GM12878 (cell line): ENCODE measurements around the gene FHL1. TPM values are rescaled to one million over a fixed set of nuclear protein-coding genes. Genes with fewer than 3 reads are reported as not detected.

Experiments
- ATAC-seq: fragments of 200-7000 bp; cut with Tn5 transposase; 3 replicates; pipeline ENCODE4 v1.9.1; 2020; ENCODE audit warnings: mild to moderate bottlenecking, moderate library complexity
- BruUV-seq: library from RNA; stranded (reverse); fragments of 400-500 nt; replicated peaks from 2 replicates; lab custom pipeline; 2021; lab: Mats Ljungman, UMichigan
- CTCF ChIA-PET: fragments of 300-600 bp; sonication (Branson Sonifier 250); formaldehyde crosslinking; extraction: SDS; loops from one replicate; lab custom pipeline; 2021; ENCODE audit warnings: inconsistent platforms; lab: Yijun Ruan, JAX
- POLR2A ChIA-PET: fragments of 350-600 bp; formaldehyde crosslinking; extraction: SDS; loops from one replicate; lab custom pipeline; 2021; ENCODE audit warnings: inconsistent platforms; lab: Charles Lee
- RAD21 ChIA-PET: fragments of 300-600 bp; sonication (Branson Sonifier 250); formaldehyde crosslinking; loops from one replicate; lab custom pipeline; 2023; ENCODE audit warnings: antibody characterized with exemption; ENCODE audit not compliant: unreplicated experiment; lab: Charles Lee
- SMC1A ChIA-PET: fragments of 300-600 bp; sonication (Branson Sonifier 250); formaldehyde crosslinking; loops from one replicate; lab custom pipeline; 2023; ENCODE audit not compliant: unreplicated experiment, uncharacterized antibody; lab: Charles Lee
- DNase-seq: peaks from one replicate; pipeline ENCODE4 v3.0.0-alpha.2; 2011; ENCODE audit warnings: low read depth, low spot score
- FAIRE-seq: peaks from 3 replicates; lab custom pipeline; 2011; peaks lifted over from hg19 to GRCh38; lab: Jason Lieb, UNC
- H2AFZ ChIP-seq: 2 replicates; pipeline ENCODE4 v1.6.0; 2011; ENCODE audit warnings: low read depth, low read length, control low read depth; ENCODE audit not compliant: control insufficient read depth
- H3K27ac ChIP-seq: 2 replicates; pipeline ENCODE4 v1.5.1; 2011; ENCODE audit warnings: control low read depth; ENCODE audit not compliant: control insufficient read depth, insufficient read depth
- H3K27me3 ChIP-seq, 2 experiments: replicated peaks in 1 of 2; 2 replicates each; pipeline versions ENCODE4 v1.6.0 to v1.6.1; 2011; ENCODE audit warnings: low read length in 1 of 2; ENCODE audit not compliant: control insufficient read depth in 2 of 2, insufficient read depth in 2 of 2
- H3K36me3 ChIP-seq, 2 experiments: 2 replicates each; pipeline ENCODE4 v1.5.1; 2011; ENCODE audit warnings: low read length in 1 of 2; ENCODE audit not compliant: control insufficient read depth in 2 of 2, insufficient read depth in 2 of 2
- H3K4me1 ChIP-seq: 2 replicates; pipeline ENCODE4 v1.6.1; 2011; ENCODE audit warnings: mild to moderate bottlenecking, low read length, moderate library complexity, mixed read lengths; ENCODE audit not compliant: control insufficient read depth, insufficient read depth
- H3K4me2 ChIP-seq: 2 replicates; pipeline ENCODE4 v1.6.0; 2011; ENCODE audit warnings: control low read depth; ENCODE audit not compliant: control insufficient read depth, insufficient read depth
- H3K4me3 ChIP-seq: fragments of 200-600 bp; sonication (generic); 2 replicates; pipeline ENCODE4 v1.5.1; 2016
- H3K79me2 ChIP-seq: 2 replicates; pipeline ENCODE4 v1.6.0; 2011; ENCODE audit warnings: low read length; ENCODE audit not compliant: control insufficient read depth, insufficient read depth
- H3K9ac ChIP-seq: 2 replicates; pipeline ENCODE4 v1.8.0; 2011; ENCODE audit warnings: low read length, control low read depth, mixed read lengths; ENCODE audit not compliant: control insufficient read depth, insufficient read depth
- H3K9me3 ChIP-seq: replicated peaks from 3 replicates; pipeline ENCODE4 v1.5.1; 2011; ENCODE audit warnings: mild to moderate bottlenecking, low read length; ENCODE audit not compliant: control insufficient read depth, insufficient read depth
- H4K20me1 ChIP-seq: 2 replicates; pipeline ENCODE4 v1.6.0; 2011; ENCODE audit not compliant: control insufficient read depth, insufficient read depth
- BRCA1 ChIP-seq: IDR thresholded peaks from 2 replicates; pipeline ENCODE4 v1.6.1; 2011; ENCODE audit warnings: low read depth, low read length, improper control_type of control experiment
- CHD1 ChIP-seq: IDR thresholded peaks from 2 replicates; pipeline ENCODE4 v1.6.1; 2012; ENCODE audit warnings: low read depth, low read length, improper control_type of control experiment
- ELK1 ChIP-seq: IDR thresholded peaks from 2 replicates; pipeline ENCODE4 v1.6.1; 2012; ENCODE audit warnings: low read depth, low read length, improper control_type of control experiment
- JUND ChIP-seq: IDR thresholded peaks from 2 replicates; pipeline ENCODE4 v1.6.1; 2012; ENCODE audit warnings: low read depth, mild to moderate bottlenecking, low read length, improper control_type of control experiment, moderate library complexity
- NFIC ChIP-seq: IDR thresholded peaks from 2 replicates; pipeline ENCODE4 v1.6.1; 2012; ENCODE audit warnings: low read depth, mild to moderate bottlenecking, inconsistent platforms, low read length, moderate library complexity
- NR2C2 ChIP-seq: IDR thresholded peaks from 2 replicates; pipeline ENCODE4 v1.6.1; 2011; ENCODE audit warnings: borderline replicate concordance, low read depth; ENCODE audit not compliant: control insufficient read depth, insufficient read length
- POLR2AphosphoS5 ChIP-seq: IDR thresholded peaks from 2 replicates; pipeline ENCODE4 v1.6.1; 2011; ENCODE audit warnings: mild to moderate bottlenecking, low read length, inconsistent platforms
- RAD21 ChIP-seq: IDR thresholded peaks from 2 replicates; pipeline ENCODE4 v1.6.1; 2011; ENCODE audit warnings: mild to moderate bottlenecking, low read depth, low read length, moderate library complexity; ENCODE audit not compliant: insufficient read depth
- RELA ChIP-seq: fragments of 450-650 bp; IDR thresholded peaks from 2 replicates; pipeline ENCODE4 v1.8.0; 2014; ENCODE audit warnings: borderline replicate concordance; ENCODE audit not compliant: partially characterized antibody
- RUNX3 ChIP-seq: IDR thresholded peaks from 2 replicates; pipeline ENCODE4 v1.6.1; 2012; ENCODE audit warnings: low read length, inconsistent platforms
- SIN3A ChIP-seq: IDR thresholded peaks from 2 replicates; pipeline ENCODE4 v1.6.1; 2012; ENCODE audit warnings: low read depth, low read length, improper control_type of control experiment
- TARDBP ChIP-seq: IDR thresholded peaks from 2 replicates; pipeline ENCODE4 v1.6.1; 2016; ENCODE audit warnings: borderline replicate concordance
- TCF12 ChIP-seq: IDR thresholded peaks from 2 replicates; pipeline ENCODE4 v1.6.1; 2011; ENCODE audit warnings: low read depth, mild to moderate bottlenecking, low read length
- TCF7 ChIP-seq: IDR thresholded peaks from 2 replicates; pipeline ENCODE4 v1.6.1; 2014; ENCODE audit warnings: antibody characterized with exemption, borderline replicate concordance
- YY1 ChIP-seq: IDR thresholded peaks from 2 replicates; pipeline ENCODE4 v1.6.1; 2011; ENCODE audit warnings: low read depth, mild to moderate bottlenecking, low read length
- ZNF687 ChIP-seq: fragments of 450-650 bp; IDR thresholded peaks from 2 replicates; pipeline ENCODE4 v1.6.1; 2017; ENCODE audit warnings: mild to moderate bottlenecking, moderate library complexity
- WGBS: methylation state at CpG from one replicate; pipeline ENCODE4 v1.1.6; 2016; ENCODE audit warnings: low lambda C conversion rate; ENCODE audit not compliant: insufficient replicate concordance, insufficient coverage; ENCODE audit errors: missing lambda C conversion rate; 5-methylcytosine and 5-hydroxymethylcytosine counted together
- in situ Hi-C: fragments of 300-500 bp; cut with MboI; formaldehyde crosslinking; loops from 9 replicates; pipeline ENCODE4 v1.14.3; 2018; ENCODE audit warnings: mixed read lengths
- intact Hi-C: fragments of 100-400 bp; cut with micrococcal nuclease; formaldehyde crosslinking; loops from one replicate; pipeline ENCODE4 v1.14.2; 2022; ENCODE audit not compliant: unreplicated experiment
- polyA plus RNA-seq, 11 experiments: library from polyadenylated mRNA; depleted of rRNA in 4 of 11; unstranded in 6 of 11; stranded (reverse) in 5 of 11; fragments of >200 nt; fragmentation: Nextera tagmentation in 4 of 11; fragmentation: Illumina TruSeq in 1 of 11; extraction: Ambion mirVana in 4 of 11; extraction: Trizol in 1 of 11; gene quantifications; 1 replicate in 1 of 11; 2 replicates in 10 of 11; pipeline versions ENCODE4 v1.2.1 to v1.2.3, GENCODE V29; 2011 to 2016; ENCODE audit warnings: inconsistent platforms in 2 of 11, missing spikeins in 2 of 11, low read depth in 1 of 11
- total RNA-seq, 4 experiments: library from RNA; depleted of rRNA in 3 of 4; stranded (reverse); fragments of >200 nt in 3 of 4; fragmentation: Illumina TruSeq in 1 of 4; extraction: Trizol in 1 of 4; gene quantifications; 2 replicates each; pipeline versions ENCODE4 v1.2.1 to v1.2.3, GENCODE V29; 2013 to 2021
- TF ChIP-seq, protein P1 (sequence below): IDR thresholded peaks from 2 replicates; pipeline ENCODE4 v1.6.1; 2011; ENCODE audit warnings: mild to moderate bottlenecking, low read depth, low read length, moderate library complexity; ENCODE audit not compliant: insufficient replicate concordance

The FHL1 gene
- total and polyA plus RNA-seq, 10 of the 15 experiments (the other 5 are each of a cell fraction or from before 2014, with no cell fraction given): 0.13 to 0.59 (median 0.34) TPM; not detected in 1

DNA sequence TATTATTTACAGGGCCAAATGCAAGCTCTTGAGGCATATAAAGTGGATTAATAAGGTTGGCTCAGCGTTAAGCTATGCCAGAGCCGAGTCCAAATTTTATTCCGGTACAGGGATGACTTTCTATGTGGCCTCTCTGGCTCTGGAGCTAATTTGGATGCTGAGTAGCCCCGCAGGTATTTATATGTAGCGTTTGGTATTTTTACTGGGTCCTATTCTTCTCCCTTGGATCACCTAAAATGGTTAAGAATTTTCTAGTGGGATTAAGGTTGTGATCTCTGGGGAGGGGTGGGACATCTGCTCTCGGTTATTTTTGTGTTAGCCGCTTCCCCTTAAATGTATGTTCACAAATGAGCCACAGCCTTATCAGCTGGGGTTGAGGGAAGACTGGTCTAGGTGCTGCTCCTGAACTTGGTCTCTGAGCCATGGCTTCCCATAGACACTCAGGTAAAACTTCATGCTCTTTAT is 49.4 kb downstream of the FHL1 start:
- Histone ChIP-seq H3K27me3 (no peaks in the 10 kb centered on the region; a peak in 2 of 4 replicates), H3K9me3 (no peaks in the 10 kb centered on the region), H3K36me3 (no peaks in the 10 kb centered on the region), H2AFZ (no peak overlapping the region), H4K20me1 (no peaks in the 10 kb centered on the region), H3K4me2 (no peak overlapping the region), H3K79me2 (no peaks in the 10 kb centered on the region), H3K27ac (no peak overlapping the region), H3K4me3 (no peak overlapping the region), H3K4me1 (no peaks in the 10 kb centered on the region), H3K9ac (no peak overlapping the region)
- WGBS: 46% methylated on average over 7 of the region's 7 CpGs
- intact Hi-C loops (no loop called here), in situ Hi-C loops (no loop called here)
- FAIRE-seq (no peak), ATAC-seq (no peak), DNase-seq (no peak)
- SMC1A ChIA-PET: no interaction called here
- CTCF ChIA-PET: interaction anchor here (0.9 to 1.2 kb wide), 2 partner anchors 8 to 70 kb away, joined by 3 read pairs; no protein-coding TSS in a partner anchor
- BruUV-seq: no TSS peak
- POLR2A ChIA-PET: no interaction called here
- TF ChIP-seq TCF12: no peak
- no peak for TF ChIP-seq SIN3A
- TF ChIP-seq TCF7: no peak
- no peak for TF ChIP-seq JUND
- TF ChIP-seq CHD1: no peak
- TF ChIP-seq YY1: no peak
- TF ChIP-seq ELK1: no peak
- no peak for TF ChIP-seq POLR2AphosphoS5
- TF ChIP-seq RELA: no peak
- TF ChIP-seq, protein P1, sequence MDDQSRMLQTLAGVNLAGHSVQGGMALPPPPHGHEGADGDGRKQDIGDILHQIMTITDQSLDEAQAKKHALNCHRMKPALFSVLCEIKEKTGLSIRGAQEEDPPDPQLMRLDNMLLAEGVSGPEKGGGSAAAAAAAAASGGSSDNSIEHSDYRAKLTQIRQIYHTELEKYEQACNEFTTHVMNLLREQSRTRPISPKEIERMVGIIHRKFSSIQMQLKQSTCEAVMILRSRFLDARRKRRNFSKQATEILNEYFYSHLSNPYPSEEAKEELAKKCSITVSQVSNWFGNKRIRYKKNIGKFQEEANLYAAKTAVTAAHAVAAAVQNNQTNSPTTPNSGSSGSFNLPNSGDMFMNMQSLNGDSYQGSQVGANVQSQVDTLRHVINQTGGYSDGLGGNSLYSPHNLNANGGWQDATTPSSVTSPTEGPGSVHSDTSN: no peak
- no peak for TF ChIP-seq TARDBP
- no peak for TF ChIP-seq BRCA1
- TF ChIP-seq NR2C2: no peak
- TF ChIP-seq ZNF687: no peak
- no peak for TF ChIP-seq RAD21
- no peak for TF ChIP-seq NFIC
- no peak for TF ChIP-seq RUNX3
- RAD21 ChIA-PET: no interaction called here
